ENCODE data around the gene TBC1D17.

The TBC1D17 gene

DNA sequence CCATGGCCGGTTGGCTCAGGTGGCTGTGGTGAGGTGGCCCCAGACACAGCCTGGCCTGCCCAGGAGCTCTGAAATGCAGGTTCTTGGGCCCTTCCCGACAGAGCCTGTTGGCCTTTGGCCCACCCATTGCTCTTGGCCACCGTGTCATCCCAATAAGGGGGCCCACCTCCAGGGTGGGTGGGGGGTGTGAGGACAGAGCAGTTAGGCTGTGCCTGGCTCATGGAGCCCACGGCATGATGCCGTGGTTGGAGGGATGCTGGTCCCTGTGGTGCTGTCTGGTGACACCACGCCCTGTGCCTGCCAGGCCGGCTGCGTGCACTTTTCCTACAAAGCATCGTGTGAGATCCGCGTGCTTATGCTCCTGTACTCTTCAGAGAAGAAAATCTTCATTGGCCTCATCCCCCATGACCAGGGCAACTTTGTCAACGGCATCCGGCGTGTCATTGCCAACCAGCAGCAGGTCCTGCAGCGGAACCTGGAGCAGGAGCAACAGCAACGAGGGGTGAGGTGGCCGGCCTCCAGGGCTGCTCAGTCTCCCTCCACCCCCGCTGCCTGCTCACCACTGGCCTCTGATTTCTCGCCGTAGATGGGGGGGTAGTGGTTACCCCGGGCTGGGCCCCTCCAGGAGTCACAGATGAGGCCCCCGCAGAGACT is 17.7 kb upstream of the TBC1D17 start:
- peaks cover 90% of the 10 kb centered on the region for H3K36me3 ChIP-seq (ENCODE audit: control insufficient read depth, low read length)
- H4K20me1 ChIP-seq (ENCODE audit: control insufficient read depth, insufficient read depth, low read depth, low read length) = 0 out of 2 replicates have a peak, but pooled peaks cover 5% of the 10 kb centered on the region
- H3K4me3 ChIP-seq (ENCODE audit: low read length) = no peak overlapping the region
- no peak overlapping the region for H3K4me2 ChIP-seq (ENCODE audit: low read length)
- H3K4me1 ChIP-seq (ENCODE audit: control insufficient read depth, low read length) = peaks cover 1% of the 10 kb centered on the region
- TF ChIP-seq, protein P1, sequence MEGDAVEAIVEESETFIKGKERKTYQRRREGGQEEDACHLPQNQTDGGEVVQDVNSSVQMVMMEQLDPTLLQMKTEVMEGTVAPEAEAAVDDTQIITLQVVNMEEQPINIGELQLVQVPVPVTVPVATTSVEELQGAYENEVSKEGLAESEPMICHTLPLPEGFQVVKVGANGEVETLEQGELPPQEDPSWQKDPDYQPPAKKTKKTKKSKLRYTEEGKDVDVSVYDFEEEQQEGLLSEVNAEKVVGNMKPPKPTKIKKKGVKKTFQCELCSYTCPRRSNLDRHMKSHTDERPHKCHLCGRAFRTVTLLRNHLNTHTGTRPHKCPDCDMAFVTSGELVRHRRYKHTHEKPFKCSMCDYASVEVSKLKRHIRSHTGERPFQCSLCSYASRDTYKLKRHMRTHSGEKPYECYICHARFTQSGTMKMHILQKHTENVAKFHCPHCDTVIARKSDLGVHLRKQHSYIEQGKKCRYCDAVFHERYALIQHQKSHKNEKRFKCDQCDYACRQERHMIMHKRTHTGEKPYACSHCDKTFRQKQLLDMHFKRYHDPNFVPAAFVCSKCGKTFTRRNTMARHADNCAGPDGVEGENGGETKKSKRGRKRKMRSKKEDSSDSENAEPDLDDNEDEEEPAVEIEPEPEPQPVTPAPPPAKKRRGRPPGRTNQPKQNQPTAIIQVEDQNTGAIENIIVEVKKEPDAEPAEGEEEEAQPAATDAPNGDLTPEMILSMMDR (IDR thresholded peaks at IDR 0.05; ENCODE audit: low read depth, low read length, poor library complexity, severe bottlenecking) = no peak
- no peak for TF ChIP-seq EZH2phosphoT487 (IDR thresholded peaks at IDR 0.05; ENCODE audit: borderline replicate concordance, low read length)
- no peaks in the 10 kb centered on the region for H3K9me3 ChIP-seq (ENCODE audit: control insufficient read depth, insufficient read depth, low read length)
- no peak overlapping the region for H3K27ac ChIP-seq (ENCODE audit: low read depth, low read length)
- no peaks in the 10 kb centered on the region for H3F3A ChIP-seq (ENCODE audit: control insufficient read depth, insufficient read depth)
- H3K27me3 ChIP-seq (ENCODE audit: control insufficient read depth, low read length) = no peaks in the 10 kb centered on the region
- no peaks in the 10 kb centered on the region for H3K9me2 ChIP-seq (replicated peaks; ENCODE audit: control insufficient read depth, low read length)
- H3K79me2 ChIP-seq (ENCODE audit: control insufficient read depth, low read length) = peaks cover 25% of the 10 kb centered on the region

DNA sequence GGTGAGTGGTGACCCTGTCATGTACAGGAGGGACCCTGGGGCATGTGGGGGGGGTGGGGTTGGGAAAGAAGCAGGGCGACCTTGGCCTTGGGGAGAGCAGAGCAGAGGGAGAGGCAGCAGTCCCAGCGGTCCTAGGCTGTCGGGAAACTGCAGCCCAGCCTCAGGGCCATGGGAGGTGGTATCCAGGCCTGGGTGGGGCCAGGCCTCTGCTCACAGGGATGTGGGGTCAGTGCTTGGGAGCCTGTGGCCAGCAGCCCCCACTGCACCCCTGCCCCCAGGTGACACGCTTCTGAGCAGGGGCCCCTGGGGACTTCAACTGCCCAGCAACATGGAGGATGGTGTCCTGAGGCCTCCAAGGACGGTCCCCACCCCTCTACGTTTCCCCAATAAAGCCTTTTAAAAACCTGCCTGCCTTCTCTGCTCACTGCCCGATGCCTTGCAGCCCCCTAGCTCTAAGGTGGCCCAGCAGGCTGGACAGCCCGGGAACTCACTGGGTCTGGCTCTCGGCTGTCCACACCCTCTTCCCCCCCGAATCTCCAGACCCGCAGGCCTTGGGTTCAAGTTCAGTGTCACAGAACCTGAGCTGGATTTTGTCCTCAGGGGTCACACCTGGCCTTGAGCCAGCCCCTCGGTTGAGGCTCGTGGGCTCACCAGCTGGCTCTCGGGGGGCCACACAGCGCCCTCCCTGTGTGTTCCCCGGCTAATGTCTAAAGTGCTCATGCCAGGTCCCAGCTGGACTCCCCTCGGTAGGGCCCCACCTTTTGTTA is 17.0 kb upstream of the TBC1D17 start:
- no peaks in the 10 kb centered on the region for H3K9me2 ChIP-seq (replicated peaks; ENCODE audit: control insufficient read depth, low read length)
- no peak overlapping the region for H3K4me2 ChIP-seq (ENCODE audit: low read length)
- no peaks in the 10 kb centered on the region for H3K9me3 ChIP-seq (ENCODE audit: control insufficient read depth, insufficient read depth, low read length)
- no peaks in the 10 kb centered on the region for H3K27me3 ChIP-seq (ENCODE audit: control insufficient read depth, low read length)
- H3K4me1 ChIP-seq (ENCODE audit: control insufficient read depth, low read length) = peaks cover 8% of the 10 kb centered on the region
- H3F3A ChIP-seq (ENCODE audit: control insufficient read depth, insufficient read depth) = no peaks in the 10 kb centered on the region
- peaks cover 29% of the 10 kb centered on the region for H3K79me2 ChIP-seq (ENCODE audit: control insufficient read depth, low read length)
- no peak for TF ChIP-seq EZH2phosphoT487 (IDR thresholded peaks at IDR 0.05; ENCODE audit: borderline replicate concordance, low read length)
- TF ChIP-seq, protein P1 (IDR thresholded peaks at IDR 0.05; ENCODE audit: low read depth, low read length, poor library complexity, severe bottlenecking) = no peak
- H3K4me3 ChIP-seq (ENCODE audit: low read length) = no peak overlapping the region
- H3K36me3 ChIP-seq (ENCODE audit: control insufficient read depth, low read length) = peaks cover 88% of the 10 kb centered on the region
- no peak overlapping the region for H3K27ac ChIP-seq (ENCODE audit: low read depth, low read length)
- 0 out of 2 replicates have a peak, but pooled peaks cover 5% of the 10 kb centered on the region for H4K20me1 ChIP-seq (ENCODE audit: control insufficient read depth, insufficient read depth, low read depth, low read length)

DNA sequence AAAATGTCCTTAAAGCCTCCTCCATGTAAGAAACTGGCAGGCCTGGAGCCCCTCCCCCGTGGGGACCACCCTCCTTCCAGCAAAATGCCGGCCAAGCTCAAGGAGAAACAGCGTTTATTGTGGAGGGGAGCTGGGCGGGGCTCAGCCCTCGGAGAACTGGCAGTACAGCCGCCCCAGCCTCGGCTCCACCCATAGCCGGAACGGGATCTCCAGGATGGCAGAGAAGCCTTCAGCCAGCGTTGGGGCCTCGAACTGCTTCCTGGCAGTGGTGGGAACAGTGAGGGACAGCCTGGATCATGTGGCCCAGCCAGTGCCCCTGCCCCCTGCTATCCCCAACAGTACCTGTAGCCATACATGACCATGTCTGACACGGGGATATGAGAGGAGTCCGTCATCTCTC is 16.4 kb upstream of the TBC1D17 start:
- Histone ChIP-seq H4K20me1 (ENCODE audit: control insufficient read depth, insufficient read depth, low read depth, low read length) (0 out of 2 replicates have a peak, but pooled peaks cover 6% of the 10 kb centered on the region), H3K36me3 (ENCODE audit: control insufficient read depth, low read length) (peaks cover 83% of the 10 kb centered on the region), H3K4me2 (ENCODE audit: low read length) (no peak overlapping the region), H3K4me1 (ENCODE audit: control insufficient read depth, low read length) (peaks cover 14% of the 10 kb centered on the region), H3K9me3 (ENCODE audit: control insufficient read depth, insufficient read depth, low read length) (no peaks in the 10 kb centered on the region), H3F3A (ENCODE audit: control insufficient read depth, insufficient read depth) (no peaks in the 10 kb centered on the region), H3K79me2 (ENCODE audit: control insufficient read depth, low read length) (peaks cover 35% of the 10 kb centered on the region), H3K27me3 (ENCODE audit: control insufficient read depth, low read length) (no peaks in the 10 kb centered on the region), H3K9me2 (replicated peaks; ENCODE audit: control insufficient read depth, low read length) (no peaks in the 10 kb centered on the region), H3K27ac (ENCODE audit: low read depth, low read length) (no peak overlapping the region), H3K4me3 (ENCODE audit: low read length) (no peak overlapping the region)
- TF ChIP-seq, protein P1 (IDR thresholded peaks at IDR 0.05; ENCODE audit: low read depth, low read length, poor library complexity, severe bottlenecking) = no peak
- no peak for TF ChIP-seq EZH2phosphoT487 (IDR thresholded peaks at IDR 0.05; ENCODE audit: borderline replicate concordance, low read length)
